Glutamatergic neuron (in vitro differentiated cells): ENCODE results near the gene SAAL1. TPM values are rescaled to one million over a fixed set of nuclear protein-coding genes. Genes with fewer than 3 reads are reported as not detected.

Experiments
- DNase-seq: peaks from one replicate; pipeline ENCODE4 v3.0.0; 2022
- H3K27ac Mint-ChIP-seq: one replicate; pipeline ENCODE4 v1.8.0; 2020; ENCODE audit warnings: mild to moderate bottlenecking, mixed read lengths, inconsistent platforms; ENCODE audit not compliant: unreplicated experiment
- H3K27me3 Mint-ChIP-seq: one replicate; pipeline ENCODE4 v1.8.0; 2020; ENCODE audit warnings: mild to moderate bottlenecking, moderate library complexity, mixed read lengths, inconsistent platforms; ENCODE audit not compliant: unreplicated experiment
- H3K36me3 Mint-ChIP-seq: one replicate; pipeline ENCODE4 v1.8.0; 2020; ENCODE audit warnings: mild to moderate bottlenecking, mixed read lengths, inconsistent platforms; ENCODE audit not compliant: unreplicated experiment
- H3K4me1 Mint-ChIP-seq: one replicate; pipeline ENCODE4 v1.8.0; 2020; ENCODE audit warnings: mild to moderate bottlenecking, low read depth, mixed read lengths, inconsistent platforms; ENCODE audit not compliant: unreplicated experiment
- H3K4me3 Mint-ChIP-seq: one replicate; pipeline ENCODE4 v1.8.0; 2020; ENCODE audit warnings: mild to moderate bottlenecking, mixed read lengths, inconsistent platforms; ENCODE audit not compliant: unreplicated experiment
- H3K9me3 Mint-ChIP-seq: one replicate; pipeline ENCODE4 v1.8.0; 2020; ENCODE audit warnings: mild to moderate bottlenecking, moderate library complexity, mixed read lengths, inconsistent platforms; ENCODE audit not compliant: unreplicated experiment
- CTCF ChIP-seq: fragments of 200-600 bp; sonication (generic); IDR thresholded peaks from one replicate; pipeline ENCODE4 v1.5.0; 2021; ENCODE audit not compliant: partially characterized antibody, unreplicated experiment
- total RNA-seq: library from RNA; stranded (reverse); fragmentation: NEBNext Ultra II Directional; extraction: Animal tissue kit (Norgen Biotek cat#: 25700); gene quantifications from one replicate; pipeline ENCODE4 v1.2.1, GENCODE V29; 2021; ENCODE audit not compliant: unreplicated experiment

SAAL1 gene
- total RNA-seq, 1 donor from 2014 or later, result 32.4 TPM

GRCh38 chr11:18063862-18064434, 41.9 kb downstream of the SAAL1 start:
- Mint-ChIP-seq H3K27ac (no peak overlapping the region), H3K4me3 (no peak overlapping the region), H3K36me3 (no peaks in the 10 kb centered on the region), H3K4me1 (no peaks in the 10 kb centered on the region), H3K27me3 (no peaks in the 10 kb centered on the region), H3K9me3 (no peaks in the 10 kb centered on the region)
- no peak for DNase-seq
- no peak for TF ChIP-seq CTCF

GRCh38 chr11:18063125-18063524, 42.8 kb downstream of the SAAL1 start:
- no peaks in the 10 kb centered on the region for H3K9me3 Mint-ChIP-seq
- H3K27me3 Mint-ChIP-seq, result no peaks in the 10 kb centered on the region
- TF ChIP-seq CTCF, result no peak
- no peak overlapping the region for H3K27ac Mint-ChIP-seq
- H3K4me3 Mint-ChIP-seq, result no peak overlapping the region
- H3K4me1 Mint-ChIP-seq, result no peaks in the 10 kb centered on the region
- H3K36me3 Mint-ChIP-seq, result no peaks in the 10 kb centered on the region
- DNase-seq, result no peak

- Mint-ChIP-seq H3K36me3 (no peaks in the 10 kb centered on the region), H3K27me3 (no peaks in the 10 kb centered on the region), H3K4me1 (no peaks in the 10 kb centered on the region), H3K27ac (no peak overlapping the region), H3K9me3 (no peaks in the 10 kb centered on the region), H3K4me3 (no peak overlapping the region)
- no peak for DNase-seq
- TF ChIP-seq CTCF, result no peak
Observed at GRCh38 chr11:18061351-18061750, 44.5 kb downstream of the SAAL1 start.

- H3K4me3 Mint-ChIP-seq, result no peak overlapping the region
- H3K27ac Mint-ChIP-seq, result no peak overlapping the region
- H3K4me1 Mint-ChIP-seq, result no peaks in the 10 kb centered on the region
- no peaks in the 10 kb centered on the region for H3K9me3 Mint-ChIP-seq
- H3K27me3 Mint-ChIP-seq, result no peaks in the 10 kb centered on the region
- TF ChIP-seq CTCF, result no peak
- no peaks in the 10 kb centered on the region for H3K36me3 Mint-ChIP-seq
- no peak for DNase-seq
Observed at GRCh38 chr11:18056561-18057181, 49.2 kb downstream of the SAAL1 start.

GRCh38 chr11:18054511-18055103, 51.3 kb downstream of the SAAL1 start:
- H3K27me3 Mint-ChIP-seq, result no peaks in the 10 kb centered on the region
- TF ChIP-seq CTCF, result no peak
- H3K4me3 Mint-ChIP-seq, result no peak overlapping the region
- no peaks in the 10 kb centered on the region for H3K4me1 Mint-ChIP-seq
- H3K36me3 Mint-ChIP-seq, result no peaks in the 10 kb centered on the region
- DNase-seq, result no peak
- no peak overlapping the region for H3K27ac Mint-ChIP-seq
- H3K9me3 Mint-ChIP-seq, result no peaks in the 10 kb centered on the region
